ENCODE data around the gene TSPEAR. TPM values are rescaled to one million over a fixed set of nuclear protein-coding genes. Genes with fewer than 3 reads are reported as not detected.

Gene TSPEAR
- polyA plus RNA-seq, 1 of the 3 experiments (the other 2 are of a cell fraction) = 0.08 TPM

DNA sequence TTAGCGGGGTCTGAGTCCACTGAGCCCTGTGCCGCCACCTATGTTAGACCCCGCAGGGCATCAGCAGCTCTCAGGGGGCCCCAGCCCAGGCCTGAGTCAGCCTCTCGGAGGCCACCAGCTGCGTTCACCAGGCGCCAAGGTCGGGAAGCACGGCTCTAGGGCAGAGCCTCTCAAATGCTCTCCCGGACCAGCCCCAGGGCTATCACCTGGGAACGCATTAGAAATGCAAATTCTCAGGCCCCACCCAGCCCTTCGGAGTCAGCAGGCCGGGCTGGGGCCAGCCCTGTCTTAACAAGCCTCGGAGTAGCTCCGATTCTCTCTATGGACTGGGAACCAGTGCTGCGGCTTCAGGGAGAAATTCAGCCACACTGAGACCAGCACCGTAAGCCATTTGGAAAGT, 37.2 kb upstream of the TSPEAR start:
- H3K9me3 ChIP-seq = no peaks in the 10 kb centered on the region
- WGBS (ENCODE audit: low lambda C conversion rate) = 56% methylated on average over 6 of the region's 16 CpGs
- CTCF ChIA-PET = no interaction called here
- no peak overlapping the region for H3K4me3 ChIP-seq (ENCODE audit: low read depth in 2 of 2, low read length in 1 of 2)
- POLR2A ChIA-PET = no interaction called here
- H3K4me2 ChIP-seq = no peak overlapping the region
- H3K79me2 ChIP-seq (ENCODE audit: insufficient read depth) = no peaks in the 10 kb centered on the region
- DNase-seq = no peak
- no peaks in the 10 kb centered on the region for H3K9me2 ChIP-seq
- no peak overlapping the region for H3K9ac ChIP-seq
- no peak overlapping the region for H3K27ac ChIP-seq (ENCODE audit: low read depth in 2 of 2, low read length in 1 of 2)
- TF ChIP-seq JUND (IDR thresholded peaks at IDR 0.05) = no peak
- TF ChIP-seq GABPA (IDR thresholded peaks at IDR 0.05; ENCODE audit: low read depth) = no peak
- TF ChIP-seq RXRA (IDR thresholded peaks at IDR 0.05; ENCODE audit: borderline replicate concordance, low read depth) = no peak
- TF ChIP-seq EP300 (IDR thresholded peaks at IDR 0.05; ENCODE audit: borderline replicate concordance in 1 of 2, low read depth in 1 of 2, low read length in 1 of 2) = no peak
- no peak overlapping the region for H2AFZ ChIP-seq (ENCODE audit: low read depth)
- no peaks in the 10 kb centered on the region; the same call in 1 of the 2 replicates for H3K27me3 ChIP-seq (ENCODE audit: insufficient read depth)
- no peaks in the 10 kb centered on the region; a peak in 2 of 4 replicates for H3K4me1 ChIP-seq (ENCODE audit: control insufficient read depth in 1 of 2, insufficient read depth in 2 of 2, low read depth in 1 of 2, low read length in 1 of 2)
- H4K20me1 ChIP-seq (ENCODE audit: insufficient read depth) = no peaks in the 10 kb centered on the region
- H3K36me3 ChIP-seq (replicated peaks in 1 of 2; ENCODE audit: control insufficient read depth in 1 of 2, insufficient read depth in 2 of 2, low read length in 1 of 2) = no peaks in the 10 kb centered on the region
- no peaks in the 10 kb centered on the region for H3F3A ChIP-seq (replicated peaks; ENCODE audit: insufficient read depth)

DNA sequence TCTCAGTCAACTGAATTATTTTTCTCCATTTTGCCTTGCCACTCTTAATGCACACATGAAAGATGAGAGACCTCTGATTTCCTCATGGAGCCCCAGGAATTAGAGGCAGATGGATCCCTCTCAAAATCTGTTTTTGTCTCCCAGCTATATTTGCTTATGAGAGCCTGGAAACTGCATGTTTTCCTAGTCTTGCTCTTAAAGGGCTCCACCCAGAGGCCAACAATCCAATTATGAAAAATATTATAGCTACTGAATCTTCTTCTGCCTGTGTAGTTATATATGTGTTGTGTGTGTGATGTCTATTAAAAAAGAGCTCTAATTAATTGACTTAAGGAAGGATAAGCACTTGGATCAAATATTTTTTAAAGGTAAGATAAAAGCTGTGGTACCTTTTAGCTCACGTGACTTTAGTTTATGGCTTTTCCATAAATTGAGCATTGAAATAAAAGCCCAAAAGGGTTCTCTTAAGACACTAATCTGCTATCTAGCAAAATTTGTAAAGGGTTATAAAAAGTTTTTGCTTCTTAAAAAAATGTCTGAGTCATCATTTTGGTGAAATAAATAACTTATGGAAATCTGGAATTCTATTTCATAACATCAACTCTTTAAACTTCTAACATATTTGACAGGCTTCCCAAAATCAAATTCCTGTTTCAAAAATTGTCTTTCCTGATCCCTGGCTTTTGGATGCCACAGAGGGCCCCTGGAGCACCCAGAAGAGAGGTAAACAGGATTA, 31.2 kb upstream of the TSPEAR start:
- no peaks in the 10 kb centered on the region for H3K36me3 ChIP-seq (replicated peaks in 1 of 2; ENCODE audit: control insufficient read depth in 1 of 2, insufficient read depth in 2 of 2, low read length in 1 of 2)
- H3K9ac ChIP-seq = no peak overlapping the region
- 28% methylated on average over 1 of the region's 1 CpG for WGBS (ENCODE audit: low lambda C conversion rate)
- no peaks in the 10 kb centered on the region for H3K4me1 ChIP-seq (ENCODE audit: control insufficient read depth in 1 of 2, insufficient read depth in 2 of 2, low read depth in 1 of 2, low read length in 1 of 2)
- ChIA-PET POLR2A (no interaction called here), CTCF (interaction anchor here (0.7 to 1.4 kb wide), 9 partner anchors 9 to 237 kb away, joined by 3 to 6 read pairs (median 3); no protein-coding TSS in a partner anchor)
- H3K9me2 ChIP-seq = no peaks in the 10 kb centered on the region
- no peaks in the 10 kb centered on the region for H3K79me2 ChIP-seq (ENCODE audit: insufficient read depth)
- no peaks in the 10 kb centered on the region; the same call in none of the 2 replicates for H3K27me3 ChIP-seq (ENCODE audit: insufficient read depth)
- H2AFZ ChIP-seq (ENCODE audit: low read depth) = no peak overlapping the region
- H4K20me1 ChIP-seq (ENCODE audit: insufficient read depth) = no peaks in the 10 kb centered on the region
- H3K4me3 ChIP-seq (ENCODE audit: low read depth in 2 of 2, low read length in 1 of 2) = no peak overlapping the region
- H3K4me2 ChIP-seq = no peak overlapping the region
- no peak for DNase-seq
- TF ChIP-seq, protein P1, sequence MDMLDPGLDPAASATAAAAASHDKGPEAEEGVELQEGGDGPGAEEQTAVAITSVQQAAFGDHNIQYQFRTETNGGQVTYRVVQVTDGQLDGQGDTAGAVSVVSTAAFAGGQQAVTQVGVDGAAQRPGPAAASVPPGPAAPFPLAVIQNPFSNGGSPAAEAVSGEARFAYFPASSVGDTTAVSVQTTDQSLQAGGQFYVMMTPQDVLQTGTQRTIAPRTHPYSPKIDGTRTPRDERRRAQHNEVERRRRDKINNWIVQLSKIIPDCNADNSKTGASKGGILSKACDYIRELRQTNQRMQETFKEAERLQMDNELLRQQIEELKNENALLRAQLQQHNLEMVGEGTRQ (IDR thresholded peaks at IDR 0.05; ENCODE audit: borderline replicate concordance, low read depth, low read length) = no peak
- TF ChIP-seq, protein P2, sequence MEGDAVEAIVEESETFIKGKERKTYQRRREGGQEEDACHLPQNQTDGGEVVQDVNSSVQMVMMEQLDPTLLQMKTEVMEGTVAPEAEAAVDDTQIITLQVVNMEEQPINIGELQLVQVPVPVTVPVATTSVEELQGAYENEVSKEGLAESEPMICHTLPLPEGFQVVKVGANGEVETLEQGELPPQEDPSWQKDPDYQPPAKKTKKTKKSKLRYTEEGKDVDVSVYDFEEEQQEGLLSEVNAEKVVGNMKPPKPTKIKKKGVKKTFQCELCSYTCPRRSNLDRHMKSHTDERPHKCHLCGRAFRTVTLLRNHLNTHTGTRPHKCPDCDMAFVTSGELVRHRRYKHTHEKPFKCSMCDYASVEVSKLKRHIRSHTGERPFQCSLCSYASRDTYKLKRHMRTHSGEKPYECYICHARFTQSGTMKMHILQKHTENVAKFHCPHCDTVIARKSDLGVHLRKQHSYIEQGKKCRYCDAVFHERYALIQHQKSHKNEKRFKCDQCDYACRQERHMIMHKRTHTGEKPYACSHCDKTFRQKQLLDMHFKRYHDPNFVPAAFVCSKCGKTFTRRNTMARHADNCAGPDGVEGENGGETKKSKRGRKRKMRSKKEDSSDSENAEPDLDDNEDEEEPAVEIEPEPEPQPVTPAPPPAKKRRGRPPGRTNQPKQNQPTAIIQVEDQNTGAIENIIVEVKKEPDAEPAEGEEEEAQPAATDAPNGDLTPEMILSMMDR (IDR thresholded peaks at IDR 0.05) = peak; percentile 37; the same call in 1 of the 2 replicates
- TF ChIP-seq RAD21 (IDR thresholded peaks at IDR 0.05; ENCODE audit: low read length) = peak; percentile 48; the same call in 1 of the 2 replicates
- no peak for TF ChIP-seq RCOR1 (IDR thresholded peaks at IDR 0.05; ENCODE audit: low read length)
- no peak overlapping the region for H3K27ac ChIP-seq (ENCODE audit: low read depth in 2 of 2, low read length in 1 of 2)
- peaks cover 7% of the 10 kb centered on the region; the same call in 1 of the 2 replicates for H3K9me3 ChIP-seq
- no peaks in the 10 kb centered on the region for H3F3A ChIP-seq (replicated peaks; ENCODE audit: insufficient read depth)

Data from SK-N-SH (cell line).